Measurements from ENCODE around the gene SLC29A3. TPM values are rescaled to one million over a fixed set of nuclear protein-coding genes. Genes with fewer than 3 reads are reported as not detected.

The SLC29A3 gene
- total and polyA plus RNA-seq, 2 of the 8 experiments (the other 6 are each of a cell fraction or from before 2014, with no cell fraction given), result 14.0 to 24.6 TPM

DNA sequence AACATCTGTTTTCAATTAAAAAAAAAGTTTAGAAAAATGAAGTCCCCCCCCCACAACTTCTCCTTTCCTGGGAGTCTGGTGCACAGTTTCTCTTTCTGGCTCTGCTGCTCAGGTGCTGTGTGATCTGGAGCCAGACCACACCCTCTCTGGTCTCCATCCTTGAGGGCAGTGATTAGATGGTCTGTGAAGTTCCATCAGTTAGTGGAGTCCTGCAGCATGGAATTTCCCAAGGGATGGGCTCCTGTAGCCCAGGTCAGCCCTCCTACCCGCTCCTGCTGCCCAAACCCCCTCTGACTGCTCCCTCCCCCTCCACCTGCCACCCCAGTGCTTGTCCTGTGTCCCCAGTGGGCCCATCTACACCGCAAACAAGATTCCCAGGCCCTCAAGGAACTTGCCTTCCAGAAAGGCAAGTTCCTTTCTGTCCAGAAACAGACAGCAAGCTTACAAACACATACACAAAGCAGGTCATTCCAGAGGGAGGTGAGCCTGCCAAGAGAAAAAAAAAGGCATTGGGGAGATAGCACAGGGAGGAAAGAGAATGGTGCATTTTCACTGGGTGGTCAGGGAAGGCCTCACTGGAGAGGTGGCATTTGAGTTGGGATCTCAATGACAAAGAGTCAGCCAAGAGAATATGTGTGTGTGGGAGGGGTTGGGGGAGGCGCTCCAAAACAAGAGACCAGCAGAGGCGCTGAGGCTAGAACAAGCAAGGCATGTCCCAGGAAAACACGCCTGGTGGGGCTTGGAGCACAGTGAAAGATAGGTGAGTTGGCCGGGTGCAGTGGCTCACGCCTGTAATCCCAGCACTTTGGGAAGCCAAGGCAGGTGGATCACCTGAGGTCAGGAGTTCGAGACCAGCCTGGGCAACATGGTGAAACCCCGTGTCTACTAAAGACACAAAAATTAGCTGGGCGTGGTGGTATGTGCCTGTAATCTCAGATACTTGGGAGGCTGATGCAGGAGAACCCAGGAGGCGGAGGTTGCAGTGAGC, 49.5 kb upstream of the SLC29A3 start (continued):
- TF ChIP-seq EGR1 (IDR thresholded peaks at IDR 0.05; ENCODE audit: borderline replicate concordance, low read depth, low read length), result peak; percentile 41; the same call in 1 of the 2 replicates
- no peak for TF ChIP-seq SIX5 (IDR thresholded peaks at IDR 0.05; ENCODE audit: low read depth, low read length)
- no peak for TF ChIP-seq RAD21 (IDR thresholded peaks at IDR 0.05 in 1 of 2, conservative IDR thresholded peaks at IDR 0.05 in 1 of 2; ENCODE audit: low read depth in 2 of 2, low read length in 2 of 2)
- TF ChIP-seq TAF1 (IDR thresholded peaks at IDR 0.05; ENCODE audit: low read depth, low read length), result peak; percentile 32; the same call in 1 of the 2 replicates
- TF ChIP-seq JUND (IDR thresholded peaks at IDR 0.05; ENCODE audit: low read length), result no peak
- TF ChIP-seq HDAC2 (IDR thresholded peaks at IDR 0.05; ENCODE audit: borderline replicate concordance in 1 of 2, low read depth in 2 of 2, low read length in 2 of 2), result 0 out of 4 replicates have a peak, but pooled peaks of 1 of the 2 experiments have one; percentile 44
- TF ChIP-seq KDM1A (IDR thresholded peaks at IDR 0.05; ENCODE audit: borderline replicate concordance, low read length), result peak; percentile 82; the same call in 1 of the 2 replicates
- TF ChIP-seq RXRA (IDR thresholded peaks at IDR 0.05; ENCODE audit: insufficient read depth, low read depth, low read length), result no peak
- TF ChIP-seq NRF1 (IDR thresholded peaks at IDR 0.05; ENCODE audit: low read depth, low read length), result no peak

Measured in H1 (cell line).